Effector memory CD8-positive, alpha-beta T cell (primary cell): ENCODE results near the gene IRAK3.
"Not testable (repeated sequence)": the region's sequence is repeated elsewhere in the genome, so short reads cannot be mapped to it uniquely, and the experiment has no call there.

Source experiments
- ATAC-seq: fragments of 150-1000 bp; cut with Tn5 transposase; replicated peaks from 2 replicates; pipeline ENCODE4 v1.10.0; 2021; ENCODE audit warnings: mild to moderate bottlenecking, moderate library complexity
- DNase-seq, 3 experiments: peaks; one replicate each; pipeline ENCODE4 v3.0.0; 2021
- H3K27ac Mint-ChIP-seq, 2 donors: one replicate each; pipeline ENCODE4 v1.8.0; 2022; ENCODE audit warnings: mild to moderate bottlenecking in 2 of 2, mixed read lengths in 2 of 2, moderate library complexity in 2 of 2
- H3K27me3 Mint-ChIP-seq, 2 donors: one replicate each; pipeline ENCODE4 v1.8.0; 2022; ENCODE audit warnings: mixed read lengths in 2 of 2
- H3K36me3 Mint-ChIP-seq: one replicate; pipeline ENCODE4 v1.8.0; 2022; ENCODE audit warnings: mild to moderate bottlenecking, moderate library complexity, mixed read lengths; ENCODE audit not compliant: insufficient read depth
- H3K4me1 Mint-ChIP-seq, 2 donors: one replicate each; pipeline ENCODE4 v1.8.0; 2022; ENCODE audit warnings: low read depth in 2 of 2, mixed read lengths in 2 of 2
- H3K4me3 Mint-ChIP-seq, 2 donors: one replicate each; pipeline ENCODE4 v1.8.0; 2022; ENCODE audit warnings: mild to moderate bottlenecking in 2 of 2, mixed read lengths in 2 of 2, moderate library complexity in 2 of 2
- H3K9me3 Mint-ChIP-seq, 2 donors: one replicate each; pipeline ENCODE4 v1.8.0; 2022; ENCODE audit warnings: mixed read lengths in 2 of 2

The IRAK3 gene

DNA sequence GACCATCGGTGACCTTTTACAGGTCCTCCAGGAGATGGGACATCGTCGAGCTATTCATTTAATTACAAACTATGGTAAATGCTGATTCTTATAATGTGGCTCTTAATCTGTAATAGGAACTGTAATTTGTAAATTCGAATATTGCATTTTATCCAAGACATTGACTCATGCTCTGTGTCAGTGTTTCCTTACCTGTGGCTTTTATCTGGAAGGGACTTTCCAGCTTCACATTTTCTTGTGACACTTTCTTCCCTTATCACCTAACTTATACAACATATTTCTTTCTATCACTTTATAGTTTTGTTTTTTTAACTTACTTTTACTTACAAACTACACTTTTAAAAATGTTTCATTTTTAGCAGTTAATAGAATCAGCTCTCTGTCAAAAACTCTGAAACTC lies 14.8 kb downstream of the IRAK3 start:
- ATAC-seq (peak; percentile 39), DNase-seq (no peak)
- H3K9me3 Mint-ChIP-seq: no peaks in the 10 kb centered on the region
- H3K4me3 Mint-ChIP-seq: no peak overlapping the region
- peaks cover 63 to 64% of the 10 kb centered on the region in 2 donors for H3K27me3 Mint-ChIP-seq
- H3K4me1 Mint-ChIP-seq: no peaks in the 10 kb centered on the region
- peaks cover 2% of the 10 kb centered on the region for H3K36me3 Mint-ChIP-seq
- no peak overlapping the region for H3K27ac Mint-ChIP-seq

DNA sequence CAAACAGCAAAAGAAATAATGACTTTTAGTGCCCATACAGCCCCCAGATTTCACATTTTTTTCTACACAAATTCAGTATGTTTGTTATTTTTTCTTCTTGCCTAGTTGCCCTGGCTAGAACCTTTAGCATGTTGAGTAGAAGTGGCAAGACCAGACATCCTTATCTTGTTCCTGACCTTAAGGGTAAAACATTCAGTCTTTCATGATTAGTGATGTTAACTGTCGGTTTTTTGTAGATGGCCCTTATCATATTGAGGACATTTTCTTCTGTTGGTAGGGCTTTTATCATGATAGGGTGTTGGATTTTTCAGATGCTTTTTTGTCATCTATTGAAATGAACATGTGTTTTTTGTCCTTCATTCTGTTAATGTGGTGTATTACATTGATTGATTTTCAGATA lies 17.1 kb downstream of the IRAK3 start:
- peaks cover 2% of the 10 kb centered on the region for H3K36me3 Mint-ChIP-seq
- H3K27ac Mint-ChIP-seq: no peak overlapping the region
- no peaks in the 10 kb centered on the region for H3K9me3 Mint-ChIP-seq
- DNase-seq (no peak), ATAC-seq (no peak)
- no peak overlapping the region for H3K4me3 Mint-ChIP-seq
- H3K4me1 Mint-ChIP-seq: no peaks in the 10 kb centered on the region
- H3K27me3 Mint-ChIP-seq: peaks cover 52 to 56% of the 10 kb centered on the region in 2 donors

DNA sequence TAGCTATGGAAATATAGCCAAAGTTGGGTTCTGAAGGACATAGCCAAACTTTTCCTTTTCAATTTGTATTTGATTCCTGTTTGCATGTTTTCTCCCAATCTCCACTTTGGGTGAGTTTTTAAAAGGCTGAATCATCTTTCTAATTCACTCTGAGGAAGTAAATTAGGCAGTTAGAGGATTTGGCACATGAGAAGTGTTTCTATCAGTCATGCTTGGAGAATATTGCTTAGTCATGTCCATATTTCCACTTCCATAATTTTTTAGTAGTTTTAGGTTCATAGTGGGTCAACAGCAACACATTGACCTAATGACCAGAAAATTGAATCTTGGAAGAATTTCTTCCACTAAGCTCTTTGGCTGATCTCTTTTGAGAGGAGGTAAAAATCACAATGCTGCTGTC lies 21.8 kb downstream of the IRAK3 start:
- H3K27ac Mint-ChIP-seq: no peak overlapping the region
- no peaks in the 10 kb centered on the region for H3K9me3 Mint-ChIP-seq
- DNase-seq (no peak), ATAC-seq (no peak)
- peaks cover 71 to 75% of the 10 kb centered on the region in 2 donors for H3K27me3 Mint-ChIP-seq
- H3K4me1 Mint-ChIP-seq: no peaks in the 10 kb centered on the region
- no peak overlapping the region for H3K4me3 Mint-ChIP-seq
- peaks cover 2% of the 10 kb centered on the region for H3K36me3 Mint-ChIP-seq

DNA sequence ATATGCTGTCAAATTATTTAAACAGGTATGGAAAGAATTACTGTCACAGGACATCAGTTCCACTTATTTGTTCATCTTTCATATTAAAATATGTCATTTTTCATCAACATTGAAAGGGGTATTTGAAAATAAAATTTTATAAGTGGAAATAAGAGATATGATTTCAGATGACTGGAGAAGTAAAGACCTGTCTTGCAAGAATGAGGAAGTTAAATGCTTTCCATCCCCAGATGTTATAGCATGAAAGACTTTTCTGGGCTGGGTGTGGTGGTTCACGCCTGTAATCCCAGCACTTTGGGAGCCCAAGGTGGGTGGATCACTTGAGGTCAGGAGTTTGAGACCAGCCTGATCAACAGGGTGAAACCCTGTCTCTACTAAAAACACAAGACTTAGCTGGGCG lies 22.6 kb downstream of the IRAK3 start:
- H3K9me3 Mint-ChIP-seq, DNase-seq, H3K27ac Mint-ChIP-seq, H3K36me3 Mint-ChIP-seq, H3K4me3 Mint-ChIP-seq, H3K4me1 Mint-ChIP-seq, ATAC-seq: not testable (repeated sequence)
- H3K27me3 Mint-ChIP-seq: peaks cover 72 to 75% of the 10 kb centered on the region in 2 donors

- H3K27me3 Mint-ChIP-seq: peaks cover 60 to 61% of the 10 kb centered on the region in 2 donors
- not testable (repeated sequence) for H3K27ac Mint-ChIP-seq, DNase-seq, ATAC-seq, H3K4me1 Mint-ChIP-seq, H3K9me3 Mint-ChIP-seq, H3K4me3 Mint-ChIP-seq, H3K36me3 Mint-ChIP-seq
Observed at GRCh38 chr12:66213011-66213410, 24.0 kb downstream of the IRAK3 start.

- peaks cover 52 to 58% of the 10 kb centered on the region in 2 donors for H3K27me3 Mint-ChIP-seq
- no peaks in the 10 kb centered on the region for H3K4me1 Mint-ChIP-seq
- DNase-seq (no peak), ATAC-seq (no peak)
- no peaks in the 10 kb centered on the region for H3K36me3 Mint-ChIP-seq
- no peak overlapping the region for H3K27ac Mint-ChIP-seq
- H3K4me3 Mint-ChIP-seq: no peak overlapping the region
- H3K9me3 Mint-ChIP-seq: peaks cover 0 to 7% of the 10 kb centered on the region in 2 donors
Observed at GRCh38 chr12:66217342-66217917, 28.4 kb downstream of the IRAK3 start.

DNA sequence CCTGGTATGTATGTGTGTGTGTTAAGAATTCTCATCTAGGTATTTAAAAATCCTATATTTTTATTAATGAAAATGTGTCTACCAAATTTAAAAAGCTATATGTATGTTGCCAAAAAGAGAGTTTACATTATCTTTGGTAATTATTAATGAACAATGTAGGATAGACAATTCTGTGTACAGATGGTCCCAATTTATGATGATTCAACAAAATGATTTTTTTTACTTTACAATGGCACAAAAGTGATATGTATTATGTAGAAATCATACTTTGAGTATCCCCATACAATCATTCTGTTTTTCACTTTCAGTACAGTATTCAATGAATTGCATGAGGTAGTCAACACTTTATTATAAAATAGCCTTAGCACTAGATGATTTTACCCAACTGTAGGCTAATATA lies 39.4 kb downstream of the IRAK3 start:
- H3K27me3 Mint-ChIP-seq: peaks cover 37 to 43% of the 10 kb centered on the region in 2 donors
- H3K4me3 Mint-ChIP-seq: no peak overlapping the region
- H3K4me1 Mint-ChIP-seq: no peaks in the 10 kb centered on the region
- H3K36me3 Mint-ChIP-seq: no peaks in the 10 kb centered on the region
- DNase-seq (no peak), ATAC-seq (no peak)
- H3K27ac Mint-ChIP-seq: no peak overlapping the region
- H3K9me3 Mint-ChIP-seq: no peaks in the 10 kb centered on the region

- Mint-ChIP-seq H3K36me3 (no peaks in the 10 kb centered on the region), H3K4me1 (peaks cover 0 to 5% of the 10 kb centered on the region in 2 donors), H3K27ac (no peak overlapping the region), H3K4me3 (no peak overlapping the region), H3K9me3 (no peaks in the 10 kb centered on the region), H3K27me3 (peaks cover 39 to 54% of the 10 kb centered on the region in 2 donors)
- ATAC-seq (no peak), DNase-seq (no peak)
Observed at GRCh38 chr12:66232263-66232662, 43.2 kb downstream of the IRAK3 start.

DNA sequence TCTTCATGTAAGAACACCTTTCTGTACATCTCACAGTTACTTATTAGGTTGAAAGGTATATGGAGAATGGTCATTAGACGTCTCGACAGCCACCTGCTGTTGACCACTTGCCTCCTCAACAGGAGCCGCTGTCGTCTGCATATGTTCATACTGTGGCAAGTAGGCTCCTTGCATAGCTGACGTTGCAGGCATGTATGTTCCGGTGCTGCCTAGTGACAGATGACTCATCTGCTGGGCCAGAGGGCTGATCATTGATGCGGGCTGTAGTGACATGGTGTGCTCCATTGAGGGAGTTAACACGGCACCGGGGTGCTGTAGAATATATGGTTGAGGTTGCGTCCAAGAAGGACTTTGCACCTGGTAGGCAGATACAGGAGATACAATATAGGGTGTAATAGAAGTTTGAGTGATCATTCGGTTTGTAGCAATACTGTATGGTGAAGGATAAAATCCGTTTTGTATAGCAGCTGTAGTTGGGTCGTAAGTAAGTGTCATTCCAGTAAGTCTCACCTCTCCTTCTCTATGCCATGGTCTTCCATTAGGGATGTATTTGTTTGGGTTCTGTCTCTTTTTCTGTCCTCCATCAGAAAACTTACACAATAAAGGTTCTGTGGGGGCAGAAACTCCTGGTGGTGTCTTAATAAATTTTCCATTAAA lies 45.2 kb downstream of the IRAK3 start:
- not testable (repeated sequence) for H3K27ac Mint-ChIP-seq, H3K36me3 Mint-ChIP-seq, H3K4me1 Mint-ChIP-seq, H3K9me3 Mint-ChIP-seq
- DNase-seq (peak in 2 of 3 experiments; percentile 19 to 20), ATAC-seq (peak; percentile 77)
- H3K4me3 Mint-ChIP-seq: peak overlapping the region in 1 of 2 donors; percentile 46
- peaks cover 52 to 60% of the 10 kb centered on the region in 2 donors for H3K27me3 Mint-ChIP-seq

DNA sequence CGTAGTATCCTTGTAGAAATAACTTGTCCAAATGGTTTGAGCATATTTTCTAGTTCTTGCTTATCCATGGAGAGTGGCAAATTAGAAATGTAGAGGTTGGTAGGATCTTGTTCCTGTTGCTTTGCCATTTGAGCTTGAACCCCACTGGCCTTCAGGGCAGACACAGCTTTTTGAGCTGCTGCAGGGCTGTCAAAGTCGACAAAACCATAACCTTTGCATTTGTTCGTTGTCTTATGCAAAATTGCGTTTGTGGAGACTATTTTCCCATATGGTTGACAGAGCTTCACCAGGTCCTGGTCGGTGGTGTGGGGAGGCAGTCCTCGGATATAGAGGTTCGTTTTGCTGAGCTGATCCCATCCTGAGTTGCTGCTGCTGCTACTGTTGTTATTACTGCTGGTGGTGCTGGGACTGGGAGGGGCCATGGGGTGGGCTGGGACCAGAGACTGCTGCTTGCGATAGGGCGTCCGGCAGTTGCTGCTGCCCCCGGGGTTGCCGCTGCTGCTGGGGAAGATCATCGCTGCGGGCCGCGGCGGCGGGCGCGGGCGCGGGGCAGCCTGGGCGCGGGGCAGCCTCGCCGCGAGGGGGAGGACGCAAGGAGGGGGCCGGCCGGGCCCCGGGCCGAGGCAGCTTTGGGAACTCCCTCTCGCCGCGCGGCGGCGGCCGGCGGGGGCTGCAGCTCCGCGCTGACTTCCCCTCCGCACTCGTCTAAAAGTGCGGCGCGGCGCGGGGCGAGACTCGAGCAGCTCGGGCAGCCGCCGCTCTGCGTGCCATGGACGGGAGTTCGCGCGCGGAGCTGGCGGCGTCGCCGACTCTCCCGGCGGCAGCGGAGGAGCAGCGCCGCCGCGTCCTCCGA lies 46.0 kb downstream of the IRAK3 start:
- Mint-ChIP-seq H3K4me3 (peak overlapping the region; percentile 56 to 64), H3K27me3 (peaks cover 48 to 60% of the 10 kb centered on the region in 2 donors)
- not testable (repeated sequence) for H3K36me3 Mint-ChIP-seq, H3K27ac Mint-ChIP-seq, H3K4me1 Mint-ChIP-seq, H3K9me3 Mint-ChIP-seq
- DNase-seq (peak; percentile 4 to 15 (median 6)), ATAC-seq (peak; percentile 78)

DNA sequence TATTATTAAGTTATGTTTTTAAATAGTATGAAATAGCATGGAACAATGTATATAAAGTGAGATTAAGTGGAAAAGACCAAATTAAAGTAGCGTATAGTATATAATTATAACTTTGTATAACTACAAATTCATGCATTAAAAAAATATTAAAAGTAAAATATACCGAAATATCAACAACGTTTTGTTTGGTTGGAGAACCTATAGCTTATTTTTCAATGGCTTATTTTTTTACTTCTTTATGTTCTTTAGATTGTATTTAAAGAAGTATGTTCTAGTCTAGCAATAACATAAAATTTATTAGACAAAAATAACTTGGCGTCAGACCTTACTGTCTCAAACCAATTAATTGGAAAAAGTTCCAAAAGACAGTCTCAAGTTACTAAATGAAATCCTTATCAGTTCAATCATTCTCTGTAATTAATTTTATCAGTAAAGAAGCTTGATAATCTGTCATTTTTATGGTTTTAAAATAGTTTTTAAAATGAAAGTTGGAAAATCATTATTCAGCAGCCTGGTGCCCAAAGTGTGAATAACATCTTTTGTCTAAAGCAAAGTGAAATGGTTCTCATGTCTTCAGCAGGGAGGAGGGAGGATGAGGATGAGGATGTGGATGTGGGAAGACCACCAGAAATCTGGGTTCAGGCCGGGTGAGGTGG lies 46.7 kb downstream of the IRAK3 start:
- peaks cover 0 to 5% of the 10 kb centered on the region in 2 donors for H3K4me1 Mint-ChIP-seq
- H3K4me3 Mint-ChIP-seq: peak overlapping the region; percentile 56 to 64
- DNase-seq (no peak), ATAC-seq (no peak)
- H3K36me3 Mint-ChIP-seq: no peaks in the 10 kb centered on the region
- no peak overlapping the region for H3K27ac Mint-ChIP-seq
- peaks cover 50 to 60% of the 10 kb centered on the region in 2 donors for H3K27me3 Mint-ChIP-seq
- H3K9me3 Mint-ChIP-seq: no peaks in the 10 kb centered on the region

- not testable (repeated sequence) for H3K4me1 Mint-ChIP-seq, H3K9me3 Mint-ChIP-seq, H3K27ac Mint-ChIP-seq, H3K36me3 Mint-ChIP-seq, H3K4me3 Mint-ChIP-seq, DNase-seq, ATAC-seq
- peaks cover 55 to 60% of the 10 kb centered on the region in 2 donors for H3K27me3 Mint-ChIP-seq
Observed at GRCh38 chr12:66236282-66236675, 47.3 kb downstream of the IRAK3 start.

DNA sequence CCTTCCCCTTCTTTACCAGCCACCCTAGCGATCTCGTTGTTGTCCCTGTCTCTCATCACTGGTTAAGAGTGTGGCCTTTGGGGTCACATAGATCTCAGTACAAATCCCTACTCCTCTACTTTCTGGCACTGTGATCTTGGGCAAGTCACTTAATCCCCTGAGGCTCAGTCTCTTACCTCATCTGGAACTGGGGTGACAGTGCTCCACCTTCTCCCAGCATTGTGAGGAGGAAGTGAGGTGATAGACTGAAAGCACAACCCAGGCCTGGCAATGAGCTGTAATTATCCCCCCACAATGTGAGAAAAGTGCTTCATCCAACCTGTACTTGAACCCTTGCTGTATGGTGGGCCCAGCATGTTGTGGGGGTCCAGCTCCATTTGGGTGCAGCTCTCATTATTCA lies 48.0 kb downstream of the IRAK3 start:
- no peak for ATAC-seq
- no peak overlapping the region for H3K27ac Mint-ChIP-seq
- no peaks in the 10 kb centered on the region for H3K36me3 Mint-ChIP-seq
- peaks cover 0 to 5% of the 10 kb centered on the region in 2 donors for H3K4me1 Mint-ChIP-seq
- no peak for DNase-seq
- no peak overlapping the region for H3K4me3 Mint-ChIP-seq
- H3K27me3 Mint-ChIP-seq: peaks cover 55 to 67% of the 10 kb centered on the region in 2 donors
- H3K9me3 Mint-ChIP-seq: no peaks in the 10 kb centered on the region
